H1 (cell line): ENCODE results near the gene CENPC.

ENCODE experiments used
- CTCF ChIP-seq, 3 experiments: IDR thresholded peaks; 1 replicate in 2 of 3; 2 replicates in 1 of 3; pipeline versions ENCODE4 v1.5.1 to v1.6.1; 2011; ENCODE audit warnings: low read length in 3 of 3, mild to moderate bottlenecking in 3 of 3, inconsistent platforms in 2 of 3, low read depth in 1 of 3, moderate library complexity in 1 of 3; ENCODE audit not compliant: insufficient read depth in 1 of 3; ENCODE audit errors: control extremely low read depth in 1 of 3
- HDAC2 ChIP-seq, 2 experiments: fragments of 300-600 bp in 1 of 2; sonication (generic) in 1 of 2; IDR thresholded peaks; 2 replicates each; pipeline ENCODE4 v1.6.1; 2011 to 2012; ENCODE audit warnings: low read depth in 2 of 2, low read length in 2 of 2, mild to moderate bottlenecking in 2 of 2, moderate library complexity in 2 of 2, borderline replicate concordance in 1 of 2, inconsistent platforms in 1 of 2
- MAX ChIP-seq: IDR thresholded peaks from 2 replicates; pipeline ENCODE4 v1.6.1; 2012; ENCODE audit warnings: inconsistent platforms
- SP2 ChIP-seq: IDR thresholded peaks from 2 replicates; pipeline ENCODE4 v1.6.1; 2012; ENCODE audit warnings: mild to moderate bottlenecking, low read length, inconsistent platforms
- USF2 ChIP-seq: IDR thresholded peaks from 2 replicates; pipeline ENCODE4 v1.6.1; 2011; ENCODE audit warnings: low read length, improper control_type of control experiment

- TF ChIP-seq MAX (no peak), SP2 (no peak), USF2 (no peak), HDAC2 (IDR thresholded peaks at IDR 0.05; ENCODE audit: borderline replicate concordance in 1 of 2, low read depth in 2 of 2, low read length in 2 of 2) (no peak), CTCF (IDR thresholded peaks at IDR 0.05; ENCODE audit: control extremely low read depth in 1 of 3, insufficient read depth in 1 of 3, low read depth in 1 of 3, low read length in 3 of 3) (no peak)
These were observed 88.6 kb downstream of the CENPC start for GRCh38 chr4:67456577-67457196.
